Measurements from ENCODE around the gene STARD6. TPM values are rescaled to one million over a fixed set of nuclear protein-coding genes. Genes with fewer than 3 reads are reported as not detected.

Gene STARD6
- total RNA-seq, 1 donor from 2014 or later: not detected

- peaks cover 25% of the 10 kb centered on the region for H3K4me1 ChIP-seq
- intact Hi-C loops (cut with micrococcal nuclease): no loop called here
- H3K36me3 ChIP-seq: no peaks in the 10 kb centered on the region
- no peaks in the 10 kb centered on the region for H3K9me3 ChIP-seq (replicated peaks)
- H3K4me3 ChIP-seq: no peak overlapping the region
- no peak for TF ChIP-seq CTCF (IDR thresholded peaks at IDR 0.05; ENCODE audit: borderline replicate concordance)
- no peak overlapping the region for H3K27ac ChIP-seq (replicated peaks)
- no peak for DNase-seq
- H3K27me3 ChIP-seq (ENCODE audit: low read depth): no peaks in the 10 kb centered on the region
Measured at GRCh38 chr18:54360406-54360805, 2.7 kb upstream of the STARD6 start.

GRCh38 chr18:54359233-54359632 is 1.6 kb upstream of the STARD6 start:
- DNase-seq: no peak
- H3K27me3 ChIP-seq (ENCODE audit: low read depth): no peaks in the 10 kb centered on the region
- no peak for TF ChIP-seq CTCF (IDR thresholded peaks at IDR 0.05; ENCODE audit: borderline replicate concordance)
- no peak overlapping the region for H3K27ac ChIP-seq (replicated peaks)
- H3K9me3 ChIP-seq (replicated peaks): no peaks in the 10 kb centered on the region
- intact Hi-C loops (cut with micrococcal nuclease): no loop called here
- peak overlapping the region; percentile 86 for H3K4me3 ChIP-seq
- no peaks in the 10 kb centered on the region for H3K36me3 ChIP-seq
- H3K4me1 ChIP-seq: peaks cover 25% of the 10 kb centered on the region

GRCh38 chr18:54358495-54359040 is 910 bp upstream of the STARD6 start:
- intact Hi-C loops (cut with micrococcal nuclease): no loop called here
- peak; percentile 16 for DNase-seq
- Histone ChIP-seq H3K27me3 (ENCODE audit: low read depth) (no peaks in the 10 kb centered on the region), H3K36me3 (no peaks in the 10 kb centered on the region), H3K27ac (replicated peaks) (peak overlapping the region; percentile 66), H3K4me1 (peaks cover 25% of the 10 kb centered on the region), H3K4me3 (peak overlapping the region; percentile 86), H3K9me3 (replicated peaks) (no peaks in the 10 kb centered on the region)
- no peak for TF ChIP-seq CTCF (IDR thresholded peaks at IDR 0.05; ENCODE audit: borderline replicate concordance)

- Histone ChIP-seq H3K4me1 (peaks cover 25% of the 10 kb centered on the region), H3K36me3 (no peaks in the 10 kb centered on the region), H3K27ac (replicated peaks) (peak overlapping the region; percentile 66), H3K27me3 (ENCODE audit: low read depth) (peaks cover 1% of the 10 kb centered on the region), H3K4me3 (peak overlapping the region; percentile 86), H3K9me3 (replicated peaks) (no peaks in the 10 kb centered on the region)
- TF ChIP-seq CTCF (IDR thresholded peaks at IDR 0.05; ENCODE audit: borderline replicate concordance): no peak
- DNase-seq: no peak
- intact Hi-C loops (cut with micrococcal nuclease): no loop called here
Measured at GRCh38 chr18:54357082-54357659, 487 bp downstream of the STARD6 start.

GRCh38 chr18:54351186-54351585 is 6.5 kb downstream of the STARD6 start:
- no peaks in the 10 kb centered on the region for H3K9me3 ChIP-seq (replicated peaks)
- DNase-seq: no peak
- intact Hi-C loops (cut with micrococcal nuclease): no loop called here

More at GRCh38 chr18:54351186-54351585, 6.5 kb downstream of the STARD6 start:
- Histone ChIP-seq H3K4me1 (no peaks in the 10 kb centered on the region), H3K4me3 (no peak overlapping the region), H3K36me3 (no peaks in the 10 kb centered on the region), H3K27ac (replicated peaks) (no peak overlapping the region), H3K27me3 (ENCODE audit: low read depth) (peaks cover 4% of the 10 kb centered on the region)
- no peak for TF ChIP-seq CTCF (IDR thresholded peaks at IDR 0.05; ENCODE audit: borderline replicate concordance)

All from left ventricle myocardium inferior (tissue), 1 donor.